Prostate gland (tissue), 2 donors: ENCODE data around the gene CAPNS1. TPM values are rescaled to one million over a fixed set of nuclear protein-coding genes. Genes with fewer than 3 reads are reported as not detected.

ENCODE experiments used
- DNase-seq: peaks from one replicate; pipeline ENCODE4 v3.0.0-alpha.2; 2019; ENCODE audit warnings: low spot score
- H3K27ac ChIP-seq, 2 donors: fragments of 200-600 bp; sonication (generic); 2 replicates each; pipeline ENCODE4 v1.5.1; 2017 to 2019
- H3K27me3 ChIP-seq: fragments of 200-600 bp; sonication (generic); replicated peaks from 2 replicates; pipeline ENCODE4 v1.5.1; 2019; ENCODE audit not compliant: insufficient read depth
- H3K36me3 ChIP-seq, 2 donors: fragments of 200-600 bp; sonication (generic); 1 replicate in 1 of 2; 2 replicates in 1 of 2; pipeline versions ENCODE4 v1.5.1 to v1.8.1; 2017 to 2019
- H3K4me1 ChIP-seq: fragments of 200-600 bp; sonication (generic); replicated peaks from 2 replicates; pipeline ENCODE4 v1.5.1; 2019
- H3K4me3 ChIP-seq, 2 donors: fragments of 200-600 bp; sonication (generic); 2 replicates each; pipeline ENCODE4 v1.5.1; 2017 to 2019
- H3K9me3 ChIP-seq: fragments of 200-600 bp; sonication (generic); 2 replicates; pipeline ENCODE4 v1.5.1; 2017
- POLR2A ChIP-seq: fragments of 450-650 bp; IDR thresholded peaks from one replicate; pipeline ENCODE4 v1.6.1; 2016; ENCODE audit warnings: antibody characterized with exemption, mild to moderate bottlenecking
- POLR2AphosphoS5 ChIP-seq: sonication (generic); formaldehyde crosslinking; IDR thresholded peaks from one replicate; pipeline ENCODE4 v1.6.1; 2017; ENCODE audit warnings: antibody characterized with exemption
- WGBS: methylation state at CpG from one replicate; pipeline ENCODE4 v1.1.5; 2018; 5-methylcytosine and 5-hydroxymethylcytosine counted together
- intact Hi-C: fragments of 100-400 bp; cut with DNase I; formaldehyde crosslinking; loops from one replicate; pipeline ENCODE4 v1.14.2; 2022
- total RNA-seq, 2 donors: library from RNA; depleted of rRNA; stranded (reverse); fragments of >200 nt; gene quantifications; one replicate each; pipeline ENCODE4 v1.1.0, GENCODE V29; 2016
- TF ChIP-seq, protein P1 (sequence below), 4 experiments: fragments of 200-600 bp in 2 of 4; fragments of 450-650 bp in 2 of 4; sonication (generic) in 2 of 4; IDR thresholded peaks; 1 replicate in 3 of 4; 2 replicates in 1 of 4; pipeline ENCODE4 v1.5.1; 2016 to 2019; ENCODE audit warnings: antibody characterized with exemption in 4 of 4, mild to moderate bottlenecking in 2 of 4, moderate library complexity in 2 of 4

CAPNS1 gene
- total RNA-seq, 2 donors from 2014 or later, result 168 to 196 TPM

DNA sequence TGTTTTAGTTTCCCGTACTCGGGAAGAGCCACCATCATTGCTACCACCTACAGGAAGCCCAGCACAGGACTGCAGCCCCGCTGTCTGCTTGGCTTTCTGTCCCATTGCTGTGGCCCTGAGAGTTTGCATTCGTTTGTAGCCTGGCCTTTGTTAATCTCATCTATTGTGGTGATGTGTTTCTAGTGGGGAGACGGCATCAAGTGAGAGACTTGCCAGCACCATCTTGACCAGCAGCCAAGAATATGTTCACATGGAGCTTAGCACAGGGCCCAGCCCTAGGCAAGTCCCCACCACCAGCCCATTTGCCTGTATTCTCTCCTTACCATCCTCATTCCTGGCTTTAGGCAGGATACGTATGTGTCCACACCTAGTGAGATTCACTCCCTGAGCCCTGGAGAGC is 46.2 kb upstream of the CAPNS1 start:
- H3K4me3 ChIP-seq, result no peak overlapping the region
- H3K4me1 ChIP-seq, result no peaks in the 10 kb centered on the region
- no peak overlapping the region for H3K27ac ChIP-seq
- TF ChIP-seq, protein P1, sequence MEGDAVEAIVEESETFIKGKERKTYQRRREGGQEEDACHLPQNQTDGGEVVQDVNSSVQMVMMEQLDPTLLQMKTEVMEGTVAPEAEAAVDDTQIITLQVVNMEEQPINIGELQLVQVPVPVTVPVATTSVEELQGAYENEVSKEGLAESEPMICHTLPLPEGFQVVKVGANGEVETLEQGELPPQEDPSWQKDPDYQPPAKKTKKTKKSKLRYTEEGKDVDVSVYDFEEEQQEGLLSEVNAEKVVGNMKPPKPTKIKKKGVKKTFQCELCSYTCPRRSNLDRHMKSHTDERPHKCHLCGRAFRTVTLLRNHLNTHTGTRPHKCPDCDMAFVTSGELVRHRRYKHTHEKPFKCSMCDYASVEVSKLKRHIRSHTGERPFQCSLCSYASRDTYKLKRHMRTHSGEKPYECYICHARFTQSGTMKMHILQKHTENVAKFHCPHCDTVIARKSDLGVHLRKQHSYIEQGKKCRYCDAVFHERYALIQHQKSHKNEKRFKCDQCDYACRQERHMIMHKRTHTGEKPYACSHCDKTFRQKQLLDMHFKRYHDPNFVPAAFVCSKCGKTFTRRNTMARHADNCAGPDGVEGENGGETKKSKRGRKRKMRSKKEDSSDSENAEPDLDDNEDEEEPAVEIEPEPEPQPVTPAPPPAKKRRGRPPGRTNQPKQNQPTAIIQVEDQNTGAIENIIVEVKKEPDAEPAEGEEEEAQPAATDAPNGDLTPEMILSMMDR (IDR thresholded peaks at IDR 0.05), result no peak
- no peaks in the 10 kb centered on the region for H3K9me3 ChIP-seq
- no peak for DNase-seq
- intact Hi-C loops, result no loop called here
- no peaks in the 10 kb centered on the region for H3K36me3 ChIP-seq
- H3K27me3 ChIP-seq, result no peaks in the 10 kb centered on the region
- 73% methylated on average over 6 of the region's 6 CpGs for WGBS

DNA sequence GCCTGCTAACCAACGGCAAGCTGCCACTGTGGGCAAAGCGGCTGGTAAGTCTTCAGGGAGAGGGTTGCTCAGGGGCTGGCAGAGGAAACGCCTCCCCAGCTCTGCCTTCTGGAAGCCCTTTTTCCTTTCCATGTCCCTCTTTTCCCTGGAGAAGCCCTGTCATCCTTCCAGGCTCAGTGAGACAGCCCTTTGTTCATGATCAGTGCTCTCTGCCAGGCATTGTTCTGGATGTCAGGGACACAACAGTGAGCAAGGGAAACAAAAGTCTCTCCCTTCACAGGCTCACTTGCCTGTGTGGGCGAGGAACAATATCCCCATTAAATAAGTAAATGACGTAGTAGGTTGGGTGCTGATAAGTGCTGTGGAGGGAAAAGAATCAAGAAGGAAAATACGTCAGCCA is 42.8 kb upstream of the CAPNS1 start:
- DNase-seq, result no peak
- Histone ChIP-seq H3K36me3 (no peaks in the 10 kb centered on the region), H3K27me3 (no peaks in the 10 kb centered on the region), H3K4me1 (no peaks in the 10 kb centered on the region), H3K9me3 (no peaks in the 10 kb centered on the region), H3K27ac (no peak overlapping the region), H3K4me3 (no peak overlapping the region)
- TF ChIP-seq POLR2AphosphoS5 (no peak), POLR2A (no peak)
- TF ChIP-seq, protein P1 (IDR thresholded peaks at IDR 0.05), result no peak
- intact Hi-C loops, result no loop called here
- WGBS, result 68% methylated on average over 6 of the region's 6 CpGs

DNA sequence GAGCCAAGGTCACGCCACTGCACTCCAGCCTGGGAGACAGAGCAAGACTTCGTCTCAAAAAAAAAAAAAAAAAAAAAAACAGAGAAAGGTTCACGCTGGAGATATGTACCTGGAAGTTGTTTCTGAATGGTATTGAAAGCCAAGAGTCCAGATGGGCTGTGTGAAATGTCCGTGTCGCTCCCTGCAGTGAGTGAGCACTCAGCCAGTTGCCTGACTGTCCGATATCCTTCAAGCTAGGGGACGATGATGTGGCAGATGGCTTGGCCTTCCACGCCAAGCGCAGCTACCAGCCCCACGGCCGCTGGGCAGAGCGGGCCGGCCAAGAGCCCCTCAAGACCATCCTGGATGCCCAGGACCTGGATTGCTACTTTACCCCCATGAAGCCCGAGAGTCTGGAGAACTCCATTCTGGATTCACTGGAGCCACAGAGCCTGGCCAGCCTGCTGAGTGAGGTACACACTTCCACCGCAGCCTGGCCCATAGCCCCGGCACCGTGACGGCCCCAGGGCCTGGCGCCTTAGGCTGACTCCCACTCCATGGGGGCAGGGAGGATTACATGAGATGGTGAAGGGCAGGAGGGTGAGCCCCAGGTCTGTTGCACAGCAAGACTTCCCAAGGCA is 40.6 kb upstream of the CAPNS1 start:
- intact Hi-C loops, result no loop called here
- 84% methylated on average over 19 of the region's 19 CpGs for WGBS
- TF ChIP-seq POLR2A, result no peak
- no peak for TF ChIP-seq POLR2AphosphoS5
- TF ChIP-seq, protein P1 (IDR thresholded peaks at IDR 0.05), result no peak
- Histone ChIP-seq H3K27ac (no peak overlapping the region), H3K27me3 (no peaks in the 10 kb centered on the region), H3K4me3 (no peak overlapping the region), H3K9me3 (no peaks in the 10 kb centered on the region), H3K4me1 (no peaks in the 10 kb centered on the region), H3K36me3 (no peaks in the 10 kb centered on the region)
- no peak for DNase-seq

DNA sequence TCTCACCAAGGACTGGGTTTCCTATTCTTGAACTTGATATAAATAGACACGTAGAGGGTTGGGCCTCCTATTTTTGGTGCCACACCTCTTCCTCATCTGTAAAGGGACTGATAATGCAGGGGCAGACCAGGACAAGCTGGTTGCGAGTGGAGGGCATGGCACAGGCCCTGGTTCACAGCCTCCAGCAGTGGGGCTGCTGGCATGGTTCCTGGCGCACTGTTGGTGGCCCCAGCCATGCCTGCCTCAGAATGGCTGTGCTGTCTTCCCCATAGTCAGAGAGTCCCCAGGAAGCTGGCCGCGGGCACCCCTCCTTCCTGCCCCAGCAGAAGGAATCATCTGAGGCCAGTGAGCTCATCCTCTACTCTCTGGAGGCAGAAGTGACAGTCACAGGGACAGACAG is 39.4 kb upstream of the CAPNS1 start:
- H3K4me1 ChIP-seq, result no peaks in the 10 kb centered on the region
- H3K9me3 ChIP-seq, result no peaks in the 10 kb centered on the region
- H3K27me3 ChIP-seq, result no peaks in the 10 kb centered on the region
- DNase-seq, result no peak
- intact Hi-C loops, result no loop called here
- no peak overlapping the region for H3K27ac ChIP-seq
- no peak overlapping the region for H3K4me3 ChIP-seq
- no peaks in the 10 kb centered on the region for H3K36me3 ChIP-seq
- WGBS, result 91% methylated on average over 5 of the region's 5 CpGs
- TF ChIP-seq POLR2A (no peak), POLR2AphosphoS5 (no peak)
- TF ChIP-seq, protein P1 (IDR thresholded peaks at IDR 0.05), result no peak

DNA sequence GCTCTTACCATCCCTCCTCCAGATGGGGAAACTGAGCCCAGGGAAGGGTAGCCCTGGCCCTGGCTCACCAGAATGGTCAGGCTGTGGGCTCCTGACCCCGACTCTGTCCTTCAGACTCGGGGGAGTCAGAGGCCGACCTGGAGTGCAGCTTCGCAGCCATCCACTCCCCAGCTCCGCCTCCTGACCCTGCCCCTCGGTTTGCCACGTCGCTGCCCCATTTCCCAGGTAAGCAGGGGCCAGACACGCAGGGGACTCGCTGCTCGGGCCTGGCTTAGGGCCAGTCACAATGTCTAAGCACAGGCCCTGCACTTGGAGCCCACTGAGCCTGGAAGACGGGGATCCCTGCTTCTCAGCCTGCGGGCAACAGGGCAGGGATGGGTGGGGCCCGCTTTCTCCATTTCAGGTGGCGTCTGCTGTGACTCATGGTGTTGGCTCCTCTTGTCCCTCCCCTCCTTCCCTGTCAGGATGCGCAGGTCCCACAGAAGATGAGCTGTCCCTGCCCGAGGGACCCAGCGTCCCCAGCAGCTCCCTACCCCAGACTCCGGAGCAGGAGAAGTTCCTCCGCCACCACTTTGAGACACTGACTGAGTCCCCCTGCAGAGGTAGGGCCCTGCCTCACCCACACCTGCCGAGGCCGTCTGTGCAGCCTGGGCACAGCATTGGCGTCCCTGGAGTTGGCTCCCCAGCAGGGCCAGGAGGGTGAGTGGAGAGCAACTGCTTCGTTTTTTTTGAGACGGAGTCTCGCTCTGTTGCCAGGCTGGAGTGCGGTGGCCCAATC is 38.1 kb upstream of the CAPNS1 start:
- TF ChIP-seq, protein P1 (IDR thresholded peaks at IDR 0.05), result no peak
- TF ChIP-seq POLR2AphosphoS5 (no peak), POLR2A (no peak)
- 87% methylated on average over 22 of the region's 27 CpGs for WGBS
- Histone ChIP-seq H3K4me1 (no peaks in the 10 kb centered on the region), H3K9me3 (no peaks in the 10 kb centered on the region), H3K4me3 (no peak overlapping the region), H3K27me3 (no peaks in the 10 kb centered on the region), H3K36me3 (no peaks in the 10 kb centered on the region), H3K27ac (no peak overlapping the region)
- DNase-seq, result no peak
- intact Hi-C loops, result no loop called here
